ENCODE measurements around the gene UGT1A5. TPM values are rescaled to one million over a fixed set of nuclear protein-coding genes. Genes with fewer than 3 reads are reported as not detected.

The UGT1A5 gene
- total and polyA plus RNA-seq, 10 of the 15 experiments (the other 5 are each of a cell fraction or from before 2014, with no cell fraction given), result not detected

DNA sequence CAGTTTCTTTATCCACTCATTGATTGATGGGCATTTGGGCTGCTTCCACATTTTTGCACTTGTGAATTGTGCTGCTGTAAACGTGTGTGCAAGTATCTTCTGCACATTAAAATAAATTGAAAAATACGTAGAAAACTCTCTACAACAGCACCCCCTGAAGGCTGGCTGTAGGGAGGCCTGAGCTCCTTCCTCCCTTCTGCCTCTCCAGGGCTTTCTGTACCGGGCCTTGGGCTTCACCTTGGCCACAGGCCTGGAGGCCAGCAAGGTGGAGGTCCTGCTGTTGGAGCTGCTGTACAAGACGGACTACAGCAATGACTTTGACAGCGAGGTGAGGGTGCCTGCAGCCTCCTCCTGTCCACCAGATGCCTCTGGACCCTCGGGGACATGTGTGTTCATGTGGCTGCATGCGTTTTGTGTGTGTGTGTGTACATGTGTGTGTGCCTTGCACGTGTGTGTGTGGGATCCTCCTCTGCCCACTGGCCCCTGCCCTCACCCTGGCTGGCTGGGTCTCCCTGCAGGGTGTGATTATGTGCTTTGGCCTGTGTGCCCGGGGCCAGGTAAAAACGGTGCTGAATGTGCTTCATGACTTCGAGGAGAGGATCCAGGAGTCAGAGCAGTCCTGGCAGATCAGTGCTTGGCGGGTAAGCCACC is 94.6 kb downstream of the UGT1A5 start:
- SMC1A ChIA-PET (ENCODE audit: uncharacterized antibody, unreplicated experiment), result no interaction called here
- no peaks in the 10 kb centered on the region for H3K79me2 ChIP-seq (ENCODE audit: control insufficient read depth, insufficient read depth, low read length)
- WGBS (ENCODE audit: insufficient coverage, insufficient replicate concordance, low lambda C conversion rate, missing lambda C conversion rate), result 10% methylated on average over 12 of the region's 12 CpGs
- RAD21 ChIA-PET (ENCODE audit: unreplicated experiment), result no interaction called here
- no TSS peak for BruUV-seq (replicated peaks)
- DNase-seq (ENCODE audit: low read depth, low spot score) (no peak), FAIRE-seq (no peak), ATAC-seq (no peak)
- H3K9ac ChIP-seq (ENCODE audit: control insufficient read depth, insufficient read depth, low read length), result no peak overlapping the region
- no peak overlapping the region for H2AFZ ChIP-seq (ENCODE audit: control insufficient read depth, low read depth, low read length)
- CTCF ChIA-PET, result no interaction called here
- H3K27me3 ChIP-seq (replicated peaks in 1 of 2; ENCODE audit: control insufficient read depth in 2 of 2, insufficient read depth in 2 of 2, low read length in 1 of 2), result no peaks in the 10 kb centered on the region; a peak in 2 of 4 replicates
- no peaks in the 10 kb centered on the region for H4K20me1 ChIP-seq (ENCODE audit: control insufficient read depth, insufficient read depth)
- TF ChIP-seq BMI1 (IDR thresholded peaks at IDR 0.05; ENCODE audit: borderline replicate concordance) (no peak), NKRF (conservative IDR thresholded peaks at IDR 0.05) (no peak), CHD4 (IDR thresholded peaks at IDR 0.05) (no peak), IKZF2 (IDR thresholded peaks at IDR 0.05) (no peak), JUNB (IDR thresholded peaks at IDR 0.05) (no peak), POLR2AphosphoS5 (IDR thresholded peaks at IDR 0.05; ENCODE audit: low read length) (no peak), LARP7 (IDR thresholded peaks at IDR 0.05) (no peak), CBX3 (IDR thresholded peaks at IDR 0.05; ENCODE audit: borderline replicate concordance, low read depth) (no peak)
- TF ChIP-seq, protein P1, sequence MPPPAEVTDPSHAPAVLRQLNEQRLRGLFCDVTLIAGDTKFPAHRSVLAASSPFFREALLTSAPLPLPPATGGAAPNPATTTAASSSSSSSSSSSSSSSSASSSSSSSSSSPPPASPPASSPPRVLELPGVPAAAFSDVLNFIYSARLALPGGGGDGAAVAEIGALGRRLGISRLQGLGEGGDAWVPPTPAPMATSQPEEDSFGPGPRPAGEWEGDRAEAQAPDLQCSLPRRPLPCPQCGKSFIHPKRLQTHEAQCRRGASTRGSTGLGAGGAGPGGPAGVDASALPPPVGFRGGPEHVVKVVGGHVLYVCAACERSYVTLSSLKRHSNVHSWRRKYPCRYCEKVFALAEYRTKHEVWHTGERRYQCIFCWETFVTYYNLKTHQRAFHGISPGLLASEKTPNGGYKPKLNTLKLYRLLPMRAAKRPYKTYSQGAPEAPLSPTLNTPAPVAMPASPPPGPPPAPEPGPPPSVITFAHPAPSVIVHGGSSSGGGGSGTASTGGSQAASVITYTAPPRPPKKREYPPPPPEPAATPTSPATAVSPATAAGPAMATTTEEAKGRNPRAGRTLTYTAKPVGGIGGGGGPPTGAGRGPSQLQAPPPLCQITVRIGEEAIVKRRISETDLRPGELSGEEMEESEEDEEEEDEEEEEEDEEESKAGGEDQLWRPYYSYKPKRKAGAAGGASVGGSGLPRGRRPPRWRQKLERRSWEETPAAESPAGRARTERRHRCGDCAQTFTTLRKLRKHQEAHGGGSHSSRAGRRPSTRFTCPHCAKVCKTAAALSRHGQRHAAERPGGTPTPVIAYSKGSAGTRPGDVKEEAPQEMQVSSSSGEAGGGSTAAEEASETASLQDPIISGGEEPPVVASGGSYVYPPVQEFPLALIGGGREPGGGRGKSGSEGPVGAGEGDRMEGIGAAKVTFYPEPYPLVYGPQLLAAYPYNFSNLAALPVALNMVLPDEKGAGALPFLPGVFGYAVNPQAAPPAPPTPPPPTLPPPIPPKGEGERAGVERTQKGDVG (CRISPR knock-in tag; IDR thresholded peaks at IDR 0.05), result no peak
- H3K36me3 ChIP-seq (ENCODE audit: control insufficient read depth in 2 of 2, insufficient read depth in 2 of 2, low read length in 1 of 2), result no peaks in the 10 kb centered on the region
- no peaks in the 10 kb centered on the region for H3K9me3 ChIP-seq (replicated peaks; ENCODE audit: control insufficient read depth, insufficient read depth, low read length)
- H3K27ac ChIP-seq (ENCODE audit: control insufficient read depth, insufficient read depth), result no peak overlapping the region
- H3K4me2 ChIP-seq (ENCODE audit: control insufficient read depth, insufficient read depth), result no peak overlapping the region
- intact Hi-C loops (cut with micrococcal nuclease; ENCODE audit: unreplicated experiment), result no loop called here
- H3K4me1 ChIP-seq (ENCODE audit: control insufficient read depth, insufficient read depth, low read length), result no peaks in the 10 kb centered on the region
- no peak overlapping the region for H3K4me3 ChIP-seq
- POLR2A ChIA-PET, result no interaction called here
- in situ Hi-C loops (cut with MboI), result no loop called here

Data from GM12878 (cell line).